ENCODE measurements around the gene PRPF40A. TPM values are rescaled to one million over a fixed set of nuclear protein-coding genes. Genes with fewer than 3 reads are reported as not detected.
A peak's percentile ranks its signal among the peaks of the same experiment; 100 is the strongest.
"Not testable (repeated sequence)": the region's sequence is repeated elsewhere in the genome, so short reads cannot be mapped to it uniquely, and the experiment has no call there.

The PRPF40A gene
- 100 to 1,000 TPM in 4 of 6 donors, 10 to 100 TPM in 2; 90.7 to 139 (median 118) TPM for polyA plus RNA-seq (ENCODE audit: low read depth in 6 of 6)

GRCh38 chr2:152717228-152718075 is at the start of gene PRPF40A:
Gene PRPF40A, minus strand, starts transcription at chr2:152717461. Its CDS starts 22 bp downstream, at chr2:152717439.
- Mint-ChIP-seq H3K27me3 (no peaks in the 10 kb centered on the region), H3K4me3 (peak within 1 kb of the TSS; percentile 98 to 100 (median 100)), H3K4me1 (peaks cover 30 to 50% (median 50%) of the 10 kb centered on the region in 3 donors)

GRCh38 chr2:152766928-152767327 is 49.7 kb upstream of the PRPF40A start:
- Mint-ChIP-seq H3K4me3 (no peak overlapping the region), H3K27ac (no peak overlapping the region), H3K36me3 (peaks cover 4 to 6% of the 10 kb centered on the region in 2 donors), H3K4me1 (no peaks in the 10 kb centered on the region), H3K9me3 (peaks cover 0 to 4% (median 0%) of the 10 kb centered on the region in 7 donors), H3K27me3 (no peaks in the 10 kb centered on the region)
- ATAC-seq (ENCODE audit: low read depth in 2 of 2) (no peak), DNase-seq (no peak)

More at GRCh38 chr2:152717228-152718075, at the start of gene PRPF40A:
- peaks cover 5 to 8% of the 10 kb centered on the region in 2 donors for H3K36me3 Mint-ChIP-seq
- ATAC-seq (ENCODE audit: low read depth in 2 of 2) (peak; percentile 68 to 71), DNase-seq (peak; percentile 98)
- no peaks in the 10 kb centered on the region for H3K9me3 Mint-ChIP-seq
- peak within 1 kb of the TSS; percentile 99 to 100 (median 100) for H3K27ac Mint-ChIP-seq

- DNase-seq (no peak), ATAC-seq (ENCODE audit: low read depth in 2 of 2) (no peak)
- peaks cover 0 to 4% (median 0%) of the 10 kb centered on the region in 7 donors for H3K9me3 Mint-ChIP-seq
- H3K27ac Mint-ChIP-seq, result no peak overlapping the region
- no peak overlapping the region for H3K4me3 Mint-ChIP-seq
- H3K27me3 Mint-ChIP-seq, result no peaks in the 10 kb centered on the region
- H3K36me3 Mint-ChIP-seq, result peaks cover 14 to 15% of the 10 kb centered on the region in 2 donors
- H3K4me1 Mint-ChIP-seq, result no peaks in the 10 kb centered on the region
Measured at GRCh38 chr2:152763651-152764050, 46.4 kb upstream of the PRPF40A start.

DNA sequence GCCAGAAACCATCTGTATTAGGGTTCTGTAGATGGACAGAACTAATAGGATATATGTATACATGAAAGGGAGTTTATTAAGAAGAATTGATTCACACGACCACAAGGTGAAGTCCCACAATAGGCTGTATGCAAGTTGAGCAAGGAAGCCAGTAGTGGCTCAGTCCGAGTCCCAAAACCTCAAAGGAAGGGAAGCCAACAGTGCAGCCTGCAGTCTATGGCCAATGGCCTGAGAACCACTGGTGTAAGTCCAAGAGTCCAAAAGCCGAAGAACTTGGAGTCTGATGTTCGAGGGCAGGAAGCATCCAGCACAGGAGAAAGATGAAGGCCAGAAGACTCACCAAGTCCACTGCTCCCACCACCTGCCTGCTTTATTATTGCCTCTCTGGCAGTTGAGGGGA is 45.9 kb upstream of the PRPF40A start:
- not testable (repeated sequence) for H3K4me3 Mint-ChIP-seq

DNA sequence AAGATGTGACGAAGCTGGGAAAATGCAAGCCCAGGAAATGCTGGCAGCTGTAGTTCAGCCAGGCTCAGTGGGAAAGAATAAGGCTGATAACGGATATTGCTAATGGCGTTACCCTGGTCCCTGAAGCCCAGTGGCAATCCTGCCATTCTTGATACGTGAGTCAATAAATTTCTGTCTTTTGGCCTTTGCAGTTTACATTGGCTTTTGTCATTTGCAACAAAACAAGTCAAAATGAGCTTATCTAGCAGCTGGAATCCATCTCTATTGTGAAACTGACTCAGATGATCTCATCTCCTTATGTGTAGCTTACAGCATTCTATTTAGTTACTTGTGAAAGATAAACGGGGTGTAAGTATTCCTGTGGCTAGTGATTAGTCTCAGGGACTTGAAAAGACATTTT is 44.9 kb upstream of the PRPF40A start:
- no peak for ATAC-seq (ENCODE audit: low read depth in 2 of 2)
- H3K36me3 Mint-ChIP-seq, result peaks cover 14 to 15% of the 10 kb centered on the region in 2 donors
- H3K27me3 Mint-ChIP-seq, result no peaks in the 10 kb centered on the region
- no peaks in the 10 kb centered on the region for H3K4me1 Mint-ChIP-seq
- H3K9me3 Mint-ChIP-seq, result peaks cover 0 to under 1% (median 0%) of the 10 kb centered on the region in 7 donors
- H3K27ac Mint-ChIP-seq, result no peak overlapping the region
- H3K4me3 Mint-ChIP-seq, result no peak overlapping the region
- DNase-seq, result no peak

More for the DNA sequence above, 45.9 kb upstream of the PRPF40A start:
- not testable (repeated sequence) for H3K9me3 Mint-ChIP-seq; H3K27me3 Mint-ChIP-seq; ATAC-seq (ENCODE audit: low read depth in 2 of 2); H3K4me1 Mint-ChIP-seq; H3K27ac Mint-ChIP-seq; DNase-seq
- H3K36me3 Mint-ChIP-seq, result peaks cover 14 to 15% of the 10 kb centered on the region in 2 donors

DNA sequence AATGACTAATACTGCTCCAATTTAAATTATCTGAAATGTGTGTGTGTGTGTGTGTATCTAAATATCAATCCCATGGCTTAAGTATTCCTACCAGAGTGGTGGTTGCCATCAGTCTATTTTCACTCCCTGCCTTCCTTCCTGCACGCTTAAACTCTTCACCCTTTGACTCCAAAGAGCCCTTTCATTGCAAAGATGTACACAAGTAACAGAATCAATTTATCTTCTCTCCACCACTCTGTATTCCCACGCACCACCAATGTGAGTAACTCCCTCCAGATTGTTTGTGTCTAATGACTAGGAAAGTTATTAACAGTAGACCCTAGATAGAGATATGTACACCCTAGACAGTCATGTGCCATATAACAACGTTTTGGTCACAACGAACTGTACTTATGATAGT is 44.0 kb upstream of the PRPF40A start:
- no peaks in the 10 kb centered on the region for H3K9me3 Mint-ChIP-seq
- H3K27ac Mint-ChIP-seq, result no peak overlapping the region
- H3K4me1 Mint-ChIP-seq, result no peaks in the 10 kb centered on the region
- ATAC-seq (ENCODE audit: low read depth in 2 of 2) (no peak), DNase-seq (no peak)
- no peak overlapping the region for H3K4me3 Mint-ChIP-seq
- no peaks in the 10 kb centered on the region for H3K27me3 Mint-ChIP-seq
- peaks cover 15 to 21% of the 10 kb centered on the region in 2 donors for H3K36me3 Mint-ChIP-seq

GRCh38 chr2:152759290-152760072 is 42.2 kb upstream of the PRPF40A start:
- no peak for ATAC-seq (ENCODE audit: low read depth in 2 of 2)
- peaks cover 0 to 4% (median 0%) of the 10 kb centered on the region in 3 donors for H3K4me1 Mint-ChIP-seq
- no peak overlapping the region for H3K4me3 Mint-ChIP-seq
- peaks cover 22% of the 10 kb centered on the region in 2 donors for H3K36me3 Mint-ChIP-seq
- no peaks in the 10 kb centered on the region for H3K27me3 Mint-ChIP-seq
- H3K27ac Mint-ChIP-seq, result no peak overlapping the region
- peaks cover 0 to 3% (median 0%) of the 10 kb centered on the region in 7 donors for H3K9me3 Mint-ChIP-seq
- no peak for DNase-seq

- Mint-ChIP-seq H3K9me3 (peaks cover 0 to 3% (median 0%) of the 10 kb centered on the region in 7 donors), H3K4me3 (no peak overlapping the region), H3K27me3 (no peaks in the 10 kb centered on the region), H3K36me3 (peaks cover 7 to 24% of the 10 kb centered on the region in 2 donors), H3K27ac (peak overlapping the region in 1 of 6 donors; percentile 58), H3K4me1 (peaks cover 0 to 7% (median 4%) of the 10 kb centered on the region in 3 donors)
- DNase-seq, result no peak
- peak in 1 of 2 donors; percentile 21 for ATAC-seq (ENCODE audit: low read depth in 2 of 2)
Measured at GRCh38 chr2:152755029-152755428, 37.8 kb upstream of the PRPF40A start.

DNA sequence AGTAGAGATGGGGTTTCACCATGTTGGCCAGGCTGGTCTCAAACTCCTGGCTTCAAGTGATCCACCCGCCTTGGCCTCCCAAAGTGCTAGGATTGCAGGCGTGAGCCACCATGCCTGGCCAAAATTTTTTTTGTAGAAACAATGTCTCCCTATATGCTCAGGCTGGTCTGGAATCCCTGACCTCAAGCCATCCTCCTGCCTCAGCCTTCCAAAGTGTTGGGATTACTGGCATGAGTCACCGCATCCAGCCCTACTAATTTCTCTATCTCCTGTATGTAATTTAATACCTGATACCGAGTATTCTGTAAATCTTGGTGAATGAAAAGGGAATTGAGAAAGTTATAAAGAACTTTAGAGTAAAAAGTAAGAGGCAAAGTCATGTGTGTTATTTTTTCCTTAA is 30.5 kb upstream of the PRPF40A start:
- H3K36me3 Mint-ChIP-seq, H3K27ac Mint-ChIP-seq: not testable (repeated sequence)
- peak overlapping the region in 1 of 8 donors; percentile 25 for H3K4me3 Mint-ChIP-seq

GRCh38 chr2:152743002-152743401 is 25.7 kb upstream of the PRPF40A start:
- Mint-ChIP-seq H3K9me3 (peaks cover 0 to 7% (median 5%) of the 10 kb centered on the region in 7 donors), H3K4me3 (no peak overlapping the region), H3K27me3 (no peaks in the 10 kb centered on the region), H3K36me3 (peaks cover 12 to 18% of the 10 kb centered on the region in 2 donors), H3K27ac (no peak overlapping the region), H3K4me1 (peaks cover 0 to 4% (median 2%) of the 10 kb centered on the region in 3 donors)
- ATAC-seq (ENCODE audit: low read depth in 2 of 2) (peak; percentile 33 to 41), DNase-seq (no peak)

More for the DNA sequence above, 30.5 kb upstream of the PRPF40A start:
- H3K9me3 Mint-ChIP-seq; H3K4me1 Mint-ChIP-seq; ATAC-seq (ENCODE audit: low read depth in 2 of 2); H3K27me3 Mint-ChIP-seq; DNase-seq: not testable (repeated sequence)

DNA sequence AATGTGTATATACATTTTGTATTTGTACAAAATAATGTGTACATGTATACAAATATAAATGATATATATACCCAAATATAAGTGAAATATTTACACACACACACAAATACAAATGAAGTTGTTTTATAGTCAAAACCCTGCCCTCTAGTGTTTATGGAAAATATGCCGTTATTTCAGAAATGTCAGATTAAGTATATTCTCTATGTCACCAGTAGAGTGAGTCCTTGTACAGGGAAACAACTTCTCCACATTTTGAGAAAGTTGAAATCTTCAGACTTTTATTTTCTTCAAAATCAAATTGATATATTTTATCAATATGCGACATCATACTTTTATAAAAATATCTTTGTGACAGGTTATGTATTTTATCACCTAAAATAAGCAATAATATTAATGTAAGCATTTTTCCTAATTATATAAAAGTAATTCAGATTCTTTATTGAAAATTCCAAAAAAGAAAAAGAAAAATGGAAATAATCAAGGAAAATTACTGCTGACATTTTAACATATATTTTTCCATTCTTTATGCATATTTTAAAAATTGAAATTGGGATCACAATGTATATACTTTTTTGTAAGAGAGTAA is 23.6 kb upstream of the PRPF40A start:
- Mint-ChIP-seq H3K36me3 (peaks cover 17 to 19% of the 10 kb centered on the region in 2 donors), H3K4me1 (peaks cover 0 to 7% (median 0%) of the 10 kb centered on the region in 3 donors), H3K27ac (no peak overlapping the region), H3K4me3 (no peak overlapping the region), H3K27me3 (no peaks in the 10 kb centered on the region), H3K9me3 (peaks cover 0 to 8% (median 5%) of the 10 kb centered on the region in 7 donors)
- ATAC-seq (ENCODE audit: low read depth in 2 of 2), result peak; percentile 45 to 56
- peak; percentile 33 for DNase-seq

DNA sequence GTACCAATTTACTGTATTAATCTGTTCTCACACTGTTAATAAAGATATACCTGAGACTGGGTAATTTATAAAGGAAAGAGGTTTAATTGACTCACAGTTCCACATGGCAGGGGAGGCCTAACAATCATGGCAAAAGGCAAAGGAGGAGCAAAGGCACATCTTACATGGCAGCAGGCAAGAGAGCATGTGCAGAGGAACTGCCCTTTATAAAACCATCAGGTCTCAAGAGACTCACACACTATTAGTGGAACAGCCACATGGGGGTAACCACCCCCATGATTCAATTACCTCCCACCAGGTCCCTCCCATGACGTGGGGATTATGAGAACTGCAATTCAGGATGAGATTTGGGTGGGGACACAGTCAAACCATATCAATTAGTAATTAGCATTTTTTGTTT is 22.4 kb upstream of the PRPF40A start:
- H3K27ac Mint-ChIP-seq, result peak overlapping the region in 3 of 6 donors; percentile 62 to 72 (median 67)
- H3K4me3 Mint-ChIP-seq; DNase-seq; H3K4me1 Mint-ChIP-seq; ATAC-seq (ENCODE audit: low read depth in 2 of 2); H3K9me3 Mint-ChIP-seq; H3K27me3 Mint-ChIP-seq: not testable (repeated sequence)
- peaks cover 17 to 19% of the 10 kb centered on the region in 2 donors for H3K36me3 Mint-ChIP-seq

- ATAC-seq (ENCODE audit: low read depth in 2 of 2) (no peak), DNase-seq (no peak)
- peak overlapping the region in 1 of 6 donors; percentile 46 for H3K27ac Mint-ChIP-seq
- H3K4me3 Mint-ChIP-seq, result no peak overlapping the region
- peaks cover 0 to 7% (median 0%) of the 10 kb centered on the region in 3 donors for H3K4me1 Mint-ChIP-seq
- peaks cover 0 to 8% (median 5%) of the 10 kb centered on the region in 7 donors for H3K9me3 Mint-ChIP-seq
- no peaks in the 10 kb centered on the region for H3K27me3 Mint-ChIP-seq
- H3K36me3 Mint-ChIP-seq, result peaks cover 17 to 19% of the 10 kb centered on the region in 2 donors
Measured at GRCh38 chr2:152738438-152738837, 21.2 kb upstream of the PRPF40A start.

All from naive B cell (primary cell).